ENCODE data around the gene HORMAD2.
"Not testable (repeated sequence)": the region's sequence is repeated elsewhere in the genome, so short reads cannot be mapped to it uniquely, and the experiment has no call there.

HORMAD2 gene

GRCh38 chr22:30195245-30196140, 115.2 kb downstream of the HORMAD2 start:
- DNase-seq, result no peak

GRCh38 chr22:30196141-30196879, 116.0 kb downstream of the HORMAD2 start:
- DNase-seq, result peak; percentile 70

GRCh38 chr22:30196880-30197336, 116.6 kb downstream of the HORMAD2 start:
- peak; percentile 52 for DNase-seq

- peak; percentile 8 for DNase-seq
Observed at GRCh38 chr22:30197389-30197788, 117.1 kb downstream of the HORMAD2 start.

GRCh38 chr22:30198152-30198825, 118.0 kb downstream of the HORMAD2 start:
- DNase-seq, result peak; percentile 35

DNA sequence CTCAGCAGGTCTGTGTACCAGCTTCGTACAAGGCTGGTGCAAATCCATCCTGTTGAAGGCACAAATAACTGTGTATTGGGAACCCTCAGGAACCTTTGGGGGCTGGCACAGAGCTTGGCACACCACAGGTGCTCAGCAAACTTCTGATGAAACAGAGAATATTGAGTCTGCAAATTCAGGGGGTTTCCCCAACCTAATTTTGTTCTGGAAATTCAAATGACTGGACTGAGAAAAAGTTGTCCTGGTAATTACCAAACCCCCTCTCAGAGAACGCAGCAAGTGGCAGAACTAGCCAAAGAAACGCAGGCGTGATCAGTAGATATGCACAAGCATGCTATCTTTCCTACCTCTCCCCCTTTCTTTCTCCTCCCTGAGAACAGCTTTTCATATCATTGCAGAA, 118.7 kb downstream of the HORMAD2 start:
- DNase-seq, result peak; percentile 45

DNA sequence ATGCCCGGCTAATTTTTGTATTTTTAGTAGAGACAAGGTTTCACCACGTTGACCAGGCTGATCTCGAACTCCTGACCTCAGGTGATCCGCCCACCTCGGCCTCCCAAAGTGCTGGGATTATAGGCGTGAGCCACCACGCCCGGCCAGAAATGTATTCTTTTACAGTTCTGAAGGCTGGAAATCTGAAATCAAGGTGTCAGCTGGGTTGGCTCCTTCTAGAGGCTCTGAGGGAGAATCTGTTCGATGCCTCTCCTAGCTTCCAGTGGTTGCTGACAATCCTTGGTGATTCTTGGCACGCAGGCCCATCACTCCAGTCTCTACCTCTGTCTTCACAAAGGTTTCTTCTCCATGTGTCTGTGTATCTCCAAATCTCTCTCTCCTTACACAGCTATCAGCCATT, 120.6 kb downstream of the HORMAD2 start:
- DNase-seq, result not testable (repeated sequence)

GRCh38 chr22:30201945-30202344, 121.7 kb downstream of the HORMAD2 start:
- no peak for DNase-seq

- no peak for DNase-seq
Observed at GRCh38 chr22:30202531-30203006, 122.3 kb downstream of the HORMAD2 start.

DNA sequence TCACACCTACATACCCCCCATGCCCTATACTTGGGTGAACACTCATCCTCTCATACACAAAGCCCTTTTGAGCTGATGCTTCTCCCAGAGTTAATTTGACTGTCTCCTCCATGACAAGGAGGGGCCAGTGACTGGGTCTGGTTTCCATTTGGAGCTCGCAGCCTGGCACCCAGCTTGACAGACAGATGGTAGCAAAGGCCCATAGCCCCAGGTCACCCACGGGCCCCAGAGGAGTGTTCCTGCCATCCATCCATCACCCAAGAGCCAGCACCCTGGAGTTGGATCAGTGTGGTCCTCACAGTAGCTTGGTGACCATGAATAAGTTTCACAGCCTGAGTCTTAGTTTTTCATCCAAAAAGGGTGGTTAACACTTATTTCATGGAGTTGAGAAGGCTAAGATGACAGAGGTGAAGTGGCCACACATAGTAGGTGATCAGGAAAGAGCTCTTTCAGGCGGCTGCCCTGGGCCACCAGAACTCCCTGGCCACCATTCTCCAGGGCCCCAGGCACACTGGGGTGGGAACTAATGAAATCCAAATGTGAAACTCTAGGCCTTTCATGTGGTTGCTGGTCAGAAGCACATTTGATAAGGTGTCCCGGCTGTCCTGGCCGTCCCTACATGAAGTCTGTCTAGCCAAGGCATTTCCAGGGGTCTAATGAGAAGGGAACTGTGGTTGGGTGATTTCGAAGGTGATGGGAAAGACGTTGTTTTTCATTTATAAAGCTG, 123.9 kb downstream of the HORMAD2 start:
- no peak for DNase-seq

- no peak for DNase-seq
Observed at GRCh38 chr22:30204742-30205111, 124.5 kb downstream of the HORMAD2 start.

DNA sequence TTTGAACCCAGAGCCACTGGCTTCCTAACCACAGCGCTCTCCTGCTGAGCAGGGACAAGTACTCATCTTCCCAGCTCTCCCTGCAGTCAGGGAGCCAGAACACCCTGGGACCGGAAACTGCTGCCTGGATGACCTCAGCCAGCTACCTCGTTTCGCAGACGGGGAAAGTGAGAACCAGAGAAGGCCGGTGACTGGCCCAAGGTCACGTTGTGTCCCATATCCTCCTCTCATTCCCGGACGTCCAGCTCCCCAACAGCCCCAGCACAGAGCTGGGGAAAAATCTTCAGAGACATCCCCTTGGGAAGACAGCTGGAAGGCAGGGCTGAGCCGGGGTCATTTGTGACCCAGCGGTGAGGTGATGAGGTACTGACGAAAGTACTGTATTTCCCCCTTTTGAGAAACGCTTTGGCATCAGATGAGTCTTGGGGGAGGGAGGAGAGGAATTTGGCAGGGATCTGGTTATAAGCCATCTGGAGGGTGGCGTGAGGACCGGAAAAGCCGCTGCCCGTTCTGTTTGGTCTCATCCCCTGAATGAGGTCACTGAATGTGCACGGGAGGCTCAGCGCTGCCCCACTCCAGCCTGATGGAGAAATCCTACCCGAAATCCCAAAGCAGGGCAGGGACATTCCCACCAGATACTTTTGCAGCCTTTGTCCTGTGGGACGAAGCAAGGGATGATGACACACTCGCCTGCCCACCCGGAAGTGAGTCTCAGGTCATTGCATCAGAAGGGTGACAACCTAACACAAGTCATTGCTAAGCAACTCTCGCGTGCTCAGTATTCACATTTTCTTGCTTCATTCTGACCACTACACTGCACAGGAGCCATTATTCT, 125.2 kb downstream of the HORMAD2 start:
- no peak for DNase-seq

- DNase-seq, result no peak
Observed at GRCh38 chr22:30206944-30207343, 126.7 kb downstream of the HORMAD2 start.

- no peak for DNase-seq
Observed at GRCh38 chr22:30208631-30209603, 128.7 kb downstream of the HORMAD2 start.

DNA sequence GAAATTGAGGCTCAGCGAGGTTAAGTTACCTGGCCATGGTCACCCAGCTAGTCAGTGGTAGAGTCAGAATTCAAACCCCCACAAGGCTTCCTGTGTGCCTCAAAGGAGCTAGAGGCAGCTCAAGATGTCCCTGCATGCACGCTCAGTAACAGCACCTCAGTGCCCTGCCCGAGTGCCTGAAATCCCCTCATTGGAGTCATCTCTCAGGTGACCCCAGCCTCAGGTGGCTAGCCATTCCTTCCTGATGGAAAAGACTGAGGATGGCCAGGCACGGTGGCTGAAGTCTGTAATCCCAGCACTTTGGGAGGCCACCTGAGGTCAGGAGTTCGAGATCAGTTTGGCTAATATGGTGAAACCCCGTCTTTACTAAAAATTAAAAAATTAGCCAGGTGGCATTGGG, 129.4 kb downstream of the HORMAD2 start:
- no peak for DNase-seq

GRCh38 chr22:30210235-30210909, 130.1 kb downstream of the HORMAD2 start:
- DNase-seq, result no peak

DNA sequence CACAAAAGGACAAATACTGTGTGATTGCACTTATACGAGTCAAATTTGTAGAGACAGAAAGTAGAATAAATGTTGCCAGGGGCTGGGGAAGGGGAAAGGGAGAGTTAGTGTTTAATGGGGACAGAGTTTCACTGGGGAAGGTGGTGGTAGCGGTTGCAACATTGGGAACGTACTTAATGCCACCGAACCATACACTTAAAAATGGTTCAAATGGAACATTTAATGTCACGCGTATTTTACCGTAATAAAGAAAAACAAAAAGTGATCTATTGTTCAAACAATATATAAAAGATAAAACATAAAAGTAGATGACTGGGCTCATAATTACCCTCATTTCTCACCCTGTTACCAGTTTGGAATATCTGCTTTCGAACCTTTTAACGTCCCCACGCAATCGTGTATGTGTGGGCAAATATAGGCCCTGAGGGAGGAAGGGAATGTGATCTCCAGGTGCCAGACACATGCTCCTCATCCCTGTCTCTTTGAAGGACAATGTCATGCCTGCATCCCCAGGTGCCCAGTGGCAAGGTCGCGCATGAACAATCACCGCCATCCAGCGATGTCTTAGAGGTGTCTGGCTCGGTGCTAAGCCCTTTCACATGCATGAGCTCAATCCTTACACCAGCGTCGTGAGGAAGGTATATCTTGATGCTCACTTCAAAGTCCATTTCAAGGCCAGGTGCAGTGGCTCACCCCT, 131.0 kb downstream of the HORMAD2 start:
- DNase-seq, result no peak

DNA sequence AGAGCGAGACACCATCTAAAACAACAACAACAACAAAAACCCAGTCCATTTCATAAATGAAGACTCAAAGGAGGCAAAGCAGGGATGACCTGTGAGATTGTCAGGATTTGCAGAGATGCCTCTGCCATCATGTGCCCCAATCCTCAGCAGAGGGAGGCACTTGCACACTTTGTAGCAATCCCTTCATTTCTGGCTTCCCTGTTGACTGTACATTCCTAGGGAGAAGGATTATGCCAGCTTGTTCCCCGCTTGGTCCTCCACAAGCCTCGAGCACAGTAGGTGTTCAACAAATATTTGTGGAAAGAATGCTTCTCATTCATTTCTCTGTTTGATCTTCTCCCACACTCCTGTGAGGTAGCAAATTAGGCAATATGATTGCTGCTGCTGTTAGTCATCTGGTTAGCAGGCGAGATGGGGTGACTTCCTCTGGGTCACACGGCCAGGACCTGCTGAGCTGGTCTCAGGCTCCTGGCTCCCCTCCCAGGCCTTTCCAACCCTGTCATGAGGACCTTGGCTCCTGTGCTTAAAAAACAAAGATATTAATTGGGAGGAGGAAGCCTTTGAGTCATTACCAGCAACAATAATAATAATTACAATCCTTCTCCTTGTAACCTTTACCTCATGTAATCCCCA, 132.2 kb downstream of the HORMAD2 start:
- no peak for DNase-seq

GRCh38 chr22:30212996-30213441, 132.8 kb downstream of the HORMAD2 start:
- no peak for DNase-seq

All from activated CD8-positive, alpha-beta memory T cell treated with anti-CD3 and anti-CD28 coated beads, Interleukin-2, amount 50 U/mL, for 48 hours (primary cell).